NCI-H82 treated with DMSO at 0.1 percent for 48 hours (cell line): ENCODE measurements around the gene ASXL2.
A peak's percentile ranks its signal among the peaks of the same experiment; 100 is the strongest.
"Not testable (repeated sequence)": the region's sequence is repeated elsewhere in the genome, so short reads cannot be mapped to it uniquely, and the experiment has no call there.

ENCODE experiments used
- DNase-seq: peaks from one replicate; lab custom pipeline; 2025; ENCODE audit not compliant: unreplicated experiment; lab: John Stamatoyannopoulos, UW

The ASXL2 gene

DNA sequence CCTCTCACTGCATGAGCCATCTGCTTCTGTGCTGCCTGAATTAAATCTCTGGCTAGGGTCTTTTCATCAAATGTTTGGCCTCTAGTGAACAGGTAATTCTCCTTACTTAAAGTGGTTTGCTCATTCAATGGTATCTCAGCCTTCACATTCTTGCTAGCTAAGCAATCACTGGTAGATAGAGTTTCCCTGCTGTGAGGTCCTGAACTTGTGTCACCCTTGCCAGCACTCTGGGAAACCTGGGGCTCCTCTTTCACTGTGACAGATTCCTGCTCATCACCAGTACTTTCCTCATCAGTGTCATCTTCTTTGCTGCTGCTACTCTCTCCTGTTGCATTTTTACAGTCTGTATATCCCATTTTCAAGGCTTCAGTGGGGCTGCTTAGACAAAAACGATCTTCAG is 135.8 kb downstream of the ASXL2 start:
- DNase-seq: no peak

DNA sequence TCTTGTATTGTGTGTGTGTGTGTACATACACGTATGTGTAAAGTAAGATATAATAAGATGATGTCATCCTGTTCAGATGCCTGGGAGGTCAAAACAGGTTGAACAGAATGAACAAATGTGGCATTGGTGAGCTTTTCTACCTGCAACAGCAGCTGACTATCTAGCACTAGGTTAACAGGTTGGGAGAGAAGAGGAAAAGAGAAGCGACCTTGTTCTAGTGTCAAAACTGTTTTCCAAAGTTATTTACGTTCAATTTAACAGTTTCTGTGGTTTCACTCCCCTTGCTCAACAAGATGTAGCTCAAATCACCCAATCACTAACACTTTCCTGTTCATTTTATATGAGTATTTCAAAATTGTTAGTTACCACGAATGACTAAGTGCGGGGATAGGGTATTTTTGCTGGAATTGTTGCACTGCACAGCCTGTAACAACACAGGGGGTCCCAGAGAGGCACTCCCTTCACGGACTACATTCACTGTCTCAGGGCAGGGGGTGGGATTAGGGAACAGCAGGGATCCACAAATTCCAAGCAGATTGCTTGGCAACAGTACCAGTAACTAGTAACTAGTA is 137.4 kb downstream of the ASXL2 start:
- no peak for DNase-seq

DNA sequence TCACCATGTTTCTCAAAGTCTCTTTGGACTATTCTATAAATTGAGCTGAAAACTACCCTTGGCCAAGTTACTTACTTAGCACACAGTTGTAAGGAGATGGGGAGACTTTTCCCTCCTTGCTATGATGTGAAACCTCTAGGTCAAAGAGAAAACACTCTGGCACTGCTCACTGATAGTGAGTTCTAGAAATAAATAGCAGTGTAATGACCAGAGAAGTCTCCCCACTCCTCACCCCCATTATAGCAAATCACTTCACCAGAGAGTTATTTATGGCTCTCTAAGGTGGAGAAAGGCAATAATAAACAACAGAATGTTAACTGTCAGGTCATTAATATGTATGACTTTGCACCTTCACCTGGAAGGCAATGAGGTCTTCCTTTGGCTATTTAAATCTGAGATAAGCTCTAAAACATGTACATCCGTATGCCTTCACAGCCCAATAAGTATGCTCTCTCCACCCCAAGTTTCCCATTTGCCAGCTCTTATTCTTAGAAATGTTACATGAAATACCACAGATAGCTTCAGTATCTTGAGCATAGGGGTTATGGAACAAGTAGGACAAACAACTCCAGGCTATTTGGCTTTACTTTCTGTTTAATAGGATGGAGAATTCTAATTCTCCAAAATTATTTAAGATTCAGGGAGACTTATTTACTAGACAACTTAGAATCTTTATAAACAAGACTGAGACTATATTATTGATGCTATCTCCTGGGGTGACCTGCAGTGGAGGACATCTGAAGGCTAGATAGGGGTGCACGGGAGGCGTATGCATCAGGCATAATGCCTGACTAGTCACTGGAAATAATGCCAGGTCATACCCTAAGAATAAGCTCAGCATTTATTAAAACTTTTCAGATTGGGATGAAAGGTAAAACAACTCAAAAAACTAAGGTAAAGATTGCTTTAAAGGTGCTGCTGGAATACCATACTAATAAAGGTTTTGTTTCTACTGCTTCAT is 139.6 kb downstream of the ASXL2 start:
- DNase-seq: no peak

DNA sequence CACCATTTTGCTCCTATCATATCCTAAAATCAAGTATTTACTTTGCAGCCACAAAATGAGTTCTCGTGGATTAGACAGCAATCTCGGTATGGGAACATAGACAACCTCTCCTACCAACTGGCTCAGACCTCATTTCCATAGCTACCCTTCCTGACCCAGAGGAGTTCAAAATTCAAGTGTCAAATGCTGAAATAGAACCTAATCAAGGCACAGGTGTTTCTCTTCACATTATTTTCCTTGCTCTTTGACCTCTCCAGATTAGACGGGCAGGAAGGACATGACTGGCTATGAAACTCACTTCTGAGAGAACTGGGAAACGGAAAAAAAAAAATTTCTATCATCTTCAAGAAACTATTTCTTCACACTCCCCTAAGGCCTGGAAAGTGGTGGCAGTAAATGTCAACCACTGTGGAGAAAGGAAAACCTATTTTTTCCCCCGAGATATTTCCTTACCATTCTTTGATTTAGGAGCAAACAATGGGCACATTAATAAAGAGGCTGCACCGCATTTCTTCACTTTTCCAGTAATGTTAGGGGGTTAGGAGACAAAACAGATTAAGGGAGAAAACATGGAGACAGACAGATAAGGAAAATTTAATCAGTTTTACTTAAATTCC is 141.3 kb downstream of the ASXL2 start:
- no peak for DNase-seq

DNA sequence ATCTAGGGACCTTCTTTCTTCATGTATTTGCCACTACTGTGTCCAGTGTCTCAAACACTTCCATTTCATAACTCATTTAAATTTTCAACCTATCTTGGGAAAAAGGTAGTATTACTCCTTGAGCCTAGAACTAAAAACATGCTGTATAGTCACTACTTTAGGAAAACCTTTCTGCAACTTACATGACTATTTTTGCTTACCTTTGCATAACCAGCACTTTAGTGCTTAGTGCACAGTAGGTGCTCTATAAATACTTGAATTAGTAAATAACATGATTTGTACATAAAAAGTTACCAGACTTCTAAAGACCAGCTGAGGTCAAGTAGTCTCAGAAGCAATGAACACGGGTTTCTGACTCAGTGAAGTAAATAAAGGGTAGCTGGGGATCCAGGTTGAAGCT is 142.5 kb downstream of the ASXL2 start:
- DNase-seq: no peak

DNA sequence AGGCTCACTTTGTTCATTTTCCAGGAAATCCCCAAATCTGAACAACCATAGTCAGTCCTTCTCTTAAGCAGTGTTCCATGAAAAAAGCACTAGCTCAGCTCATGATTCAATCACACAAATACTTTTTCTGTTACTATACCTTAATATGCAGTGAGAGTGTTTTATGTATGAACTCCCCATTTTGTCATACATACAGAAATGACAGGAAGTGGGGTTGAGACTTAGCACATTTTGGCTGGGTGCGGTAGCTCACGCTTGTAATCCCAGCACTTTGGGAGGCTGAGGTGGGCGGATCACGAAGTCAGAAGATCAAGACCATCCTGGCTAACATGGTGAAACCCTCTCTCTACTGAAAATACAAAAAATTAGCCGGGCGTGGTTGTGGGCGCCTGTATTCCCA is 149.7 kb downstream of the ASXL2 start:
- no peak for DNase-seq

DNA sequence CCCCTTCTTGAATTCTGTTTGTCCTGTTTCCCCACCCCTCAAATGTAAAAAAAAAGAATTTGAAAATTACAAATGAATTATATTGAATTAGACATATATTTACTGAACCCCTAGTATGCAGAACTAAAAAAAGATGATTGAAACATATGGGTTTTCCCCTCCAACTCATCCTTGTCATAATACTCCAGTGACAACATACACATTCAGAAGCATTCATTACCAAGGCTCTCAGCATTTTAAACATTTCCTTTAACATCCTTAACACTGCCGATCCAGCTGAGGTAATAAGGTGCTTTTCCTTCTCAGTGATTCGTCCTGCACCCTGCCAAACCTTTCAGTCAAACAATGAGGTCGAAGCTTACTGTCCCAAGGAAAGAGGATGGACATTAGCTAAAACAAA is 151.8 kb downstream of the ASXL2 start:
- DNase-seq: no peak

DNA sequence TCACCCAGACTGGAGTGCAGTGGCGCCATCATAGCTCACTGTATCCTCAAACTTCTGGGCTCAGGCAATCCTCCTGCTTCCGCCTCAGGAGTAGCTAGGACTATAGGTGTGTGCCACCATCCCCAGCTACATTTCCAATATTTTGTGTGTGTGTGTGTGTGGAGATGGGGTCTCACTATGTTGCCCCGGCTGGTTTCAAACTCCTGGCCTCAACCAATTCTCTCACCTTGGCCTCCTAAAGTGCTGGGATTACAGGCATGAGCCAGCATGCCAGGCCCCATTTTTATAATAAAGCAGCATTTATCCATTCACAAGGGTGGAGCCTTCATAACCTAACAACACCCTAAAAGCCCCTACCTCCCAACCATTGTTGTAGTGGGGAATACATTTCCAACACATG is 152.4 kb downstream of the ASXL2 start:
- DNase-seq: no peak

DNA sequence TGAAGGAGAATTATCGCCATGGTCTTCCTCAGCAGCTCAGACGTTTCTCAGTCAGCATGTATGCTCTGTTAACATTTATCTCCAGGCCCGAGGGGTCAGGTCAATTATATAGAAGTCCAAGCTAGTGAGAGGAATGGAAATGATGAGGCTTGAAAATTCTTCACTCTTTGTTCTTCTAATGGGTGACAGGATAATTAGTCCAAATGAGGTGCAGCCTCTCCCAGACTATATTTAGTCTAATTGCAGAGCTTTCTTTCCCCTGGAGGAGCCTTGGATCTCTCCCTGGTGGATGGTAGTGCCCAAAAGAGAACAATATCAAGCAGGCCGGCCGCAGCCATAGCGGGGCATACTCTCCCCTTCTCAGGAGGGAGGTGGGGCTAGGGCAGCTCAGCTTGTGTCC is 153.5 kb downstream of the ASXL2 start:
- no peak for DNase-seq

DNA sequence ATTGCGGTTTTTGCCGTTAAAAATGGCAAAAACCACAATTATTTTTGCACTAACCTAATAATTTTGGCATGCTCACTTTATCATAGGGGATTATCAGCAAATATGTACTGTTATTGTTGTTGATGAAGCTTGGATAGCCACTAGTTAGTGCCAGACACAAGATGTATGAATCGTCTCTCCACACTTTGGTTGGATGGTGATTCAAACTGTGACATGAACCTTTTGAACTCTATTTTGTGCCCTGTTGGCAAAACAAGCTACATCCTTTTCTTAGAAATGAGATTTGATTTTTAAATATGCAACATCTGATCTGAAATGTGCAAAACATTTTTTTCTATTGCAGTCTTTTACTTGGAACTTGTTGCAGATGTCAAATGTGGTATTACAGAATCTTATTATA is 156.1 kb downstream of the ASXL2 start:
- no peak for DNase-seq

DNA sequence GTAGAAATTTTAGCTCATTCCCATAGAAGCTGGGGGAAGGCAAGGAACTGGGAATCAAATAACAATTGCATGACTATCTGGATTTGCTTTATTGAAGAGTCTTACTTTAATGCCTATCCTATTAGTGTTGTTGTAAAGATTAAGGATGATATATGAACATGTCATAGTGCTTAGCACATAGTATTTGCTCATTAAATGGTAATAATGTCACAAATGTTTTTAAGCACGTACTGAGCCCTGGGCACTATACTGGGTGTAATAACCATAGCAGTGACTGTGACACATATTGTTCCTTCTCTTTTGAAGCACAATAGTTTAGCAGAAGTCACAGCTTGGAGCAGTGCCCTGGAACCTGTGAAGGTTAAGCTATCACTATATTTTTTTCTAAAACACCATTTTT is 157.7 kb downstream of the ASXL2 start:
- DNase-seq: no peak

DNA sequence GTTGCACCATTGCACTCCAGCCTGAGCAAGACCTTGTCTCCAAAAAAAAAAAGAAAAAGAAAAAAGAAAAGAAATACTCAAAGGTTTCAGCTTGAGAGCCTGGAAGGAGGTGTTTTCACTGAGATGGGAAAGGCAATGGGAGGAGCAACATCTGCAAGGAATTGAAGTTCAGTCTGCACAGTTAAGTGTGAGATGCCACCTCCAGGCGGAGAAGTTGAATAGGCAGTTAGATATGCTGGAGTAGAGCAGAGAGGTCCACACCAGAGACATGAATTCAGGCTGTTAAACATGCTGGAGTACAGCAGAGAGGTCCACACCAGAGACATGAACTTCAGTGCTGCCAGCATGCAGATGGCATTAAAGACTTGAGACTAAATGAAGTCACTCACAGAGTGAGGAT is 163.5 kb downstream of the ASXL2 start:
- no peak for DNase-seq

DNA sequence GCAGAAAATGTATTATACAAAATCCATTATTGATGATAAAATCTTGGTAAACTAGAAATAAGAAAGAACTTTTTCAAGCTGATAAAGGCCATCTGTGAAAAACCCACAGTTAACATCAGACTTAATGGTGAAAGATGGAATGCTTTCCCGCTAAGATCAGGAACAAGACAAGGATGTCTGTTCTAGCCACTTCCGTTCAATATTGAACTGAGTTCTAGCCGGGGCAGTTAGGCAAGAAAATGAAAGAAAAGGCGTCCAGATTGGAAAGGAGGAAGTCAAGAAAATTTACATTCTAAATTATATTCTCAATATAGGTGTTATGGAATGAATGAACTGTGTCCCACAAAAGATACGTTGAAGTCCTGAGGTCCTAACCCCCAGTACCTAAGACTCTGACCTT is 165.8 kb downstream of the ASXL2 start:
- no peak for DNase-seq

DNA sequence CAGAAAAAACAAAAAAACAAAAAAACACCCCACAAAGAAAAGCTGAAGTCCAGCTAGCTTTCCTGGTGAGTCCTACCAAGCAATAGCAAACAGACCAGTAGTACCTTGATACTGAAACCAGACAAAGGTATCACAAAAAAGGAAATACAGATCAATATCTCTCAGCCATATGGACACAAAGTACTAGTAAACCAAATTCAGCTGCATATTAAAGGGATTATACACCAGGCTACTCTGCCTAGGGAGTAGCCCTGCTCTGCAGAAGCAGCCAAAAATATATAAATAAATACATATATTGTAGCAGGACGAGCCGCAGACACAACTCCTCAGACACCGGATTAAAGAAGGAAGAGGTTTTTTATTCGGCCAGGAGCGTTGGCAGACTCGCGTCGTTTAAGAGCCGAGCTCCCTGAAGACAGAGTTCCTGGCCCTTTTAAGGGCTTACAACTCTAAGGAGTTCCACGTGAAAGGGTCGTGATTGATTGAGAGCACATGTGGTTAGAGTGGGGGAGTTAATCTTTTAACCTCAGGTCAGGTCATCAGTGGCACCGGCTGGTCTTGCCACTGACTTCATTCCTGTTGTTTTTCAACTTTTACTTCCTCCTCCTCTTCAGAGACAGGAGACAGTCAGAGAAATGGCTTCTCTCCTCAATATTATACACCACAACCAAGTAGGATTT is 166.5 kb downstream of the ASXL2 start:
- DNase-seq: peak; percentile 87

DNA sequence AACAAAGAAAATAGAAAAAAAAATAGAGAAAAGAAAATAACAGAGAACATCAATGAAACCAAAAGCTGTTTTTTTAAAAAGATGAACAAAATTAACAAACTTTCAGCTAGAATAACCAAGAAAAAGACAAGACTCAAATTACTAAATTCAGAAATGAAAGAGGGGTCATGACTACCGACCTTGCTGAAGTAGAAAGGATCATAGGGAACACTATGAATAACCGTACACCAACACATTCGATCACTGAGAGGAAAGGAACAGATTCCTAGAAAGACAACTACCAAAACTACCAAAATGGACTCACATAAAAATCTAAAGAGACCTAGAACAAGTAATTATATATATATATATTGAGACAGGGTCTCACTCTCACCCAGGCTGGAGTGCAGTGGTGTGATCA is 167.5 kb downstream of the ASXL2 start:
- no peak for DNase-seq

DNA sequence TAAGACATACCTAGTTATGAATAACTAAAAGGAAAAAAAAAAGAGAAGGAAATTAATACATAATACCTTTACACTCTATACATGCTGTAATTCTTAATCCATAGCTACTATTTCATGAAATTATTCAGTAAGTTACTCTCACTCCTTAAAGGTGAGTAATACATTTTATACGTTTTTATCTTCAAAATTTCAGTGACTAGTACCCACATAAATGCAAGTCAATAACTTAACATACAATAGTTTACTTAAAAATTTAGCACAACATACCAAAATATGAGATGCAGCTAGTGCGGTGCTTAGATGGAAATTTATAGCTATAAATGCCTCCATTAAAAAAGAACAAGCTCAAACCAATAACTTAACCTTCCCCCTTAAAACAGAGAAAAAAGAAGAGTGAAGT is 168.9 kb downstream of the ASXL2 start:
- DNase-seq: no peak

DNA sequence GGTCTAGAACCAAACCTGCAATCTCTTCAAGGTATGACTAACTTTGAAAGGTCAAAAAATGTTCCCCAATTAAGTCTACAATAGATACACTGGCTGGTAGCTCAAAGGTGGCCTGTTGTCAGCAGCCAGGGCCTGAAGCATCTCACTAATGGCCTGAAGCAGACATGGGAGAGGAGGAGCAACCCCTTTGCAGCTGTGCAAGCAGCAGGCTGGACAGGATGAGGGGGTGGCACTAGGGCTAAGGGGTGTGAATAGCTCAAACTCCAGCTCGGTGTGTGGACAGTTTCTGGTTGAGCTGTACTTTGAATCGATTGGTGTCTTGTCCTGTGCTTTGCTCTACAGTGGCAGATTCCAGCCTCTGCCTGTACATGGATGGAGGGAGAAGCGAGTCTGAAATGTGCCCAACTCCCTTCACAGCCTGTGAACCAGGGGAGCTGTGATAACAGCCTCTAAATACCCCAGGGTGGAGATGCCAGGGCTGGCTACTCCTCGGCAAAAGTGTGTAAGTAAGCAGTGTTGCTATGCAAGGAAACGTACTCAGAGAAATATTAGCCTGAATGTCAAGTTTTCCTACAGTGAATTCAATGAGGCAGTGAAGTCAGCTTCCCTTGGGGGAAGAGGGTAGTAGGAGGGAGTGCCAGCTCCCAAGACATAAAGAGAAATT is 170.2 kb downstream of the ASXL2 start:
- DNase-seq: no peak

DNA sequence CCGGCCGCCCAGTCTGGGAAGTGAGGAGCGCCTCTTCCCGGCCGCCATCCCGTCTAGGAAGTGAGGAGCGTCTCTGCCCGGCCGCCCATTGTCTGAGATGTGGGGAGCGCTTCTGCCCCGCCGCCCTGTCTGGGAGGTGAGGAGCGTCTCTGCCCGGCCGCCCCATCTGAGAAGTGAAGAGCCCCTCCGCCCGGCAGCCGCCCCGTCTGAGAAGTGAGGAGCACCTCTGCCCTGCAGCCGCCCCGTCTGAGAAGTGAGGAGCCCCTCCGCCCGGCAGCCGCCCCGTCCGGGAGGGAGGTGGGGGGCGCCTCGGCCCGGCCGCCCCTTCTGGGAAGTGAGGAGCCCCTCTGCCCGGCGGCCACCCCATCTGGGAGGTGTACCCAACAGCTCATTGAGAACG is 172.7 kb downstream of the ASXL2 start:
- not testable (repeated sequence) for DNase-seq

DNA sequence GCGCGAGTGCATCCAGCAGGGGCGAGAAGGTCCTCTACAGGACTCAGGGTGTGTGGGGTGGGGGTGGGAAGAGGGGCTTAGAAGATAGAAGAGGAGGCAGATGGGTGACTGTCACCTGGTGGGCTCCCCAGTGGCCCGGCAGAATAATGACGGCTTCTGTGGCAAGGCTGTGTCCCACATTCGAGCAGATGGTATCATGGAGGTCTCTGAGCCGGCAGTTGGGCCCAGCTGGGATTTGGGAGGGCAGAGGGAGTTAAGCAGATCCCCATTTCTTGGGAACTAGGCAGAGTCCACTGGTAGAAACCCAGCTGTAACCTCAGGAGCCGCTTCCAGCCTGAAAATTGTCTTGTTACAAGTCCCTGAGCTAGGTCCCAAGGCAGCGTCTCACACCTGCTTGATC is 176.5 kb downstream of the ASXL2 start:
- DNase-seq: peak; percentile 13

DNA sequence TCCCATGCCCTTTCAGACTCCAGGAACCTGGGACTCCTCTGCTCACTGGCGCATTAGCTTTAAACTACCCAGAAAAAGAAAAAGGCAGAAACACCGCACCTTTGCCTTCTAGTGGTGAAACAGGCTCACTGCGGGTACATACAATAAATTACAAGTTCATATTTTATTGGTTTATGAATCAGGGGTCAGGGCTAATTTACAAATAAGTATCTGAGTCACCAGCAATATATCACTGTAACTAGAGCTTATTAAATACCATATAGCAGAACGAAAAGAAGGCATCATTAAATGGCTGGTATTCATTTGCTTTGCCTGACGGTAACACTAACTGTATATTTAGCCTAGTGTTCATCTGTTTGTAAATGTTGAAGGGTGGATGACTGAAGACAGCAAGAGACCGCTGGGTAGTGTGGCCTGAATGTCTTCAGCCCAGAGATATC is 178.0 kb downstream of the ASXL2 start:
- peak; percentile 36 for DNase-seq

DNA sequence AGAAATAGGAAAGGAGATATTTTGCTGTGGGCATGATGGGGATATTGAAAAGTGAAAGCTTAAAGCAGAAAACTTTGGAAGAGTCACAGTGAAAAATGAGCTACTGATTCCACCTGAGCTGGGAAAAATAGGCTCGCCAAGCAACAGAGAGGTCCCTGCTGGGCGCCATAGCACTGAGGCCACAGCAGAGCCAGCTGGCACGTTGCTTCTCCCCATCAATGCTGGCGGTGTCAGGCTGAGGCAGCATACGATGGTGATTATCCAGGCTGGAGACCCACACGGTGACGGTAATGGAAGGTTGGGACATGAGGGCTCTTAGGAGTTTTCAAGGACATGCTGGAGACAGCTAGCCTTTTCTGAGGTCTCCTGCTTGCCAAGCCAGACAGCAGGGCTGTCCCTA is 179.1 kb downstream of the ASXL2 start:
- no peak for DNase-seq
